A549 (cell line): ENCODE results near the gene GRAP2. TPM values are rescaled to one million over a fixed set of nuclear protein-coding genes. Genes with fewer than 3 reads are reported as not detected.
A peak's percentile ranks its signal among the peaks of the same experiment; 100 is the strongest.
"Not testable (repeated sequence)": the region's sequence is repeated elsewhere in the genome, so short reads cannot be mapped to it uniquely, and the experiment has no call there.

Experiments used
- ATAC-seq, 2 experiments: fragments of 200-7000 bp in 1 of 2; fragments of >200 bp in 1 of 2; cut with Nextera tagmentation in 1 of 2; cut with Tn5 transposase in 1 of 2; 3 replicates each; pipeline versions ENCODE4 v1.8.0 to v1.9.1; 2018 to 2020; ENCODE audit warnings: mild to moderate bottlenecking in 1 of 2, moderate library complexity in 1 of 2
- CTCF ChIA-PET: fragments of 300-600 bp; sonication (Branson Sonifier 250); formaldehyde crosslinking; extraction: SDS; loops from one replicate; lab custom pipeline; 2021; ENCODE audit warnings: antibody characterized with exemption, inconsistent platforms; lab: Yijun Ruan, JAX
- POLR2A ChIA-PET: fragments of 350-600 bp; formaldehyde crosslinking; extraction: SDS; loops from one replicate; lab custom pipeline; 2021; ENCODE audit warnings: antibody characterized with exemption, inconsistent platforms; lab: Yijun Ruan, JAX
- DNase-seq, 2 experiments: peaks; one replicate each; pipeline versions ENCODE4 v3.0.0 to v3.0.0-alpha.2; 2011 to 2016; ENCODE audit warnings: low read depth in 1 of 2, low spot score in 1 of 2
- FAIRE-seq: peaks from 2 replicates; lab custom pipeline; 2011; peaks lifted over from hg19 to GRCh38; lab: Jason Lieb, UNC
- H3K27ac ChIP-seq, 2 experiments: fragments of >200 bp; sonication (Bioruptor Twin); formaldehyde crosslinking; 3 replicates each; pipeline ENCODE4 v1.5.1; 2016 to 2017
- H3K4me1 ChIP-seq: fragments of >200 bp; sonication (Bioruptor Twin); formaldehyde crosslinking; 3 replicates; pipeline ENCODE4 v1.6.1; 2016
- H3K4me2 ChIP-seq: fragments of >200 bp; sonication (Bioruptor Twin); formaldehyde crosslinking; 3 replicates; pipeline ENCODE4 v1.6.1; 2016
- H3K4me3 ChIP-seq: fragments of >200 bp; sonication (Bioruptor Twin); formaldehyde crosslinking; 3 replicates; pipeline ENCODE4 v1.5.1; 2016
- H3K9me3 ChIP-seq: fragments of >200 bp; sonication (Bioruptor Twin); formaldehyde crosslinking; 3 replicates; pipeline ENCODE4 v1.6.1; 2016
- BHLHE40 ChIP-seq: IDR thresholded peaks from 2 replicates; pipeline ENCODE4 v1.6.1; 2012; ENCODE audit warnings: low read depth, low read length, inconsistent platforms
- EHF ChIP-seq: fragments of 250-450 bp; sonication (Bioruptor Pico); IDR thresholded peaks from 2 replicates; pipeline ENCODE4 v1.5.0; 2020; ENCODE audit warnings: mild to moderate bottlenecking
- EHMT2 ChIP-seq: fragments of 200-600 bp; sonication (generic); IDR thresholded peaks from 2 replicates; pipeline ENCODE4 v1.6.1; 2016; ENCODE audit warnings: antibody characterized with exemption, low read depth, mild to moderate bottlenecking, moderate library complexity
- FOSL2 ChIP-seq, 2 experiments: fragments of 450-650 bp in 1 of 2; fragments of >200 bp in 1 of 2; sonication (Bioruptor Twin) in 1 of 2; formaldehyde crosslinking; IDR thresholded peaks; 2 replicates each; pipeline versions ENCODE4 v1.5.0 to v1.6.1; 2016 to 2020; ENCODE audit warnings: mild to moderate bottlenecking in 1 of 2, moderate library complexity in 1 of 2
- HMGXB4 ChIP-seq: fragments of 250-450 bp; sonication (Bioruptor Pico); IDR thresholded peaks from 2 replicates; pipeline ENCODE4 v1.5.0; 2021; ENCODE audit warnings: mild to moderate bottlenecking, moderate library complexity, borderline replicate concordance
- HOXA7 ChIP-seq: fragments of 250-450 bp; sonication (Bioruptor Pico); IDR thresholded peaks from 2 replicates; pipeline ENCODE4 v1.5.0; 2020; ENCODE audit warnings: mild to moderate bottlenecking, moderate library complexity
- JUN ChIP-seq, 2 experiments: fragments of >200 bp; sonication (Bioruptor Twin); formaldehyde crosslinking; IDR thresholded peaks; 2 replicates in 1 of 2; 3 replicates in 1 of 2; pipeline ENCODE4 v1.6.1; 2016 to 2017
- MAZ ChIP-seq: fragments of 150-350 bp; IDR thresholded peaks from 2 replicates; pipeline ENCODE4 v1.6.1; 2014; ENCODE audit warnings: antibody characterized with exemption, low read depth, low read length, borderline replicate concordance
- NFE2L2 ChIP-seq: fragments of 150-350 bp; conservative IDR thresholded peaks from 2 replicates; pipeline ENCODE4 v1.6.1; 2014; ENCODE audit warnings: low read length
- PHF8 ChIP-seq: fragments of 200-600 bp; sonication (generic); IDR thresholded peaks from 2 replicates; pipeline ENCODE4 v1.6.1; 2016; ENCODE audit warnings: low read depth, mild to moderate bottlenecking, antibody characterized with exemption, moderate library complexity, borderline replicate concordance
- POLR2AphosphoS2 ChIP-seq: conservative IDR thresholded peaks from 2 replicates; pipeline ENCODE4 v1.6.1; 2012; ENCODE audit warnings: low read length, improper control_type of control experiment, inconsistent platforms
- RAD21 ChIP-seq, 2 experiments: fragments of >200 bp in 1 of 2; sonication (Bioruptor Twin) in 1 of 2; formaldehyde crosslinking in 1 of 2; IDR thresholded peaks in 1 of 2; conservative IDR thresholded peaks in 1 of 2; 2 replicates in 1 of 2; 3 replicates in 1 of 2; pipeline ENCODE4 v1.6.1; 2012 to 2018; ENCODE audit warnings: inconsistent platforms in 1 of 2
- TFCP2L1 ChIP-seq: fragments of 250-450 bp; sonication (Bioruptor Pico); IDR thresholded peaks from 2 replicates; pipeline ENCODE4 v1.5.0; 2021; ENCODE audit warnings: mild to moderate bottlenecking
- TP53 ChIP-seq: fragments of 250-450 bp; sonication (Bioruptor Pico); IDR thresholded peaks from 2 replicates; pipeline ENCODE4 v1.5.0; 2021; ENCODE audit warnings: mild to moderate bottlenecking, moderate library complexity
- ZC3H11A ChIP-seq: fragments of 450-650 bp; IDR thresholded peaks from 2 replicates; pipeline ENCODE4 v1.6.1; 2014; ENCODE audit warnings: antibody characterized with exemption, mild to moderate bottlenecking
- WGBS: methylation state at CpG from one replicate; pipeline ENCODE4 v1.1.6; 2017; ENCODE audit errors: missing lambda C conversion rate; 5-methylcytosine and 5-hydroxymethylcytosine counted together
- polyA plus RNA-seq, 4 experiments: library from polyadenylated mRNA; depleted of rRNA in 3 of 4; stranded (reverse); fragments of >200 nt; fragmentation: RNase III in 1 of 4; extraction: RNeasy Plus Mini Kit Qiagen cat#74134 plus additional on column Dnase treatment in 1 of 4; gene quantifications; 2 replicates in 3 of 4; 3 replicates in 1 of 4; pipeline ENCODE4 v1.2.3, GENCODE V29; 2011 to 2017

GRAP2 gene
- polyA plus RNA-seq, 2 of the 4 experiments (the other 2 are of a cell fraction) = not detected

DNA sequence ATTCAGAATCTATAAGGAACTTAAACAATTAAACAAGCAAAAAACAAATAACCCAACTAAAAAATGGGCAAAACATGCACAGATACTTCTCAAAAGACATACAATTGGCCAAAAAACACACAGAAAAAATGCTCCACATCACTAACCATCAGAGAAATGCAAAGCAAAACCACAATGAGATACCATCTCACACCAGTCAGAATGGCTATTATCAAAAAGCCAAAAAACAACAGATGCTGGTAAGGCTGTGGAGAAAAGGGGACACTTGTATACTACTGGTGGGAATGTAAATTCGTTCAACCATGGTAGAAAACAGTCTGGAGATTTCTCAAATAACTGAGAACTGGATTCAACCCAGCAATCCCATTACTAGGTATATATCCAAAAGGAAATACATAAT, 32.1 kb upstream of the GRAP2 start:
- WGBS = 0% methylated on average over 1 of the region's 1 CpG
- Histone ChIP-seq H3K9me3 (no peaks in the 10 kb centered on the region), H3K4me3 (no peak overlapping the region), H3K4me2 (no peak overlapping the region), H3K4me1 (no peaks in the 10 kb centered on the region), H3K27ac (no peak overlapping the region)
- DNase-seq = no peak
- no peak for ATAC-seq
- ChIA-PET CTCF (no interaction called here), POLR2A (interaction anchor here (0.7 kb wide), 1 partner anchor 175 kb away, joined by 7 read pairs; no protein-coding TSS in a partner anchor)
- FAIRE-seq = no peak
- TF ChIP-seq JUN (IDR thresholded peaks at IDR 0.05) (no peak), HOXA7 (CRISPR knock-in tag) (no peak), POLR2AphosphoS2 (no peak), FOSL2 (IDR thresholded peaks at IDR 0.05) (no peak), FOSL2 (CRISPR knock-in tag; IDR thresholded peaks at IDR 0.05) (no peak), MAZ (no peak), HMGXB4 (CRISPR knock-in tag) (no peak), RAD21 (conservative IDR thresholded peaks at IDR 0.05 in 1 of 2, IDR thresholded peaks at IDR 0.05 in 1 of 2) (no peak), BHLHE40 (no peak), TP53 (no peak), EHMT2 (no peak)

- H3K27ac ChIP-seq, DNase-seq, CTCF ChIA-PET, H3K9me3 ChIP-seq, H3K4me1 ChIP-seq, H3K4me3 ChIP-seq: not testable (repeated sequence)
- 79% methylated on average over 2 of the region's 2 CpGs for WGBS
- TF ChIP-seq ZC3H11A = peak; percentile 82
- TF ChIP-seq, all 56 proteins: peak for 1; not testable (repeated sequence) for 55
- POLR2A ChIA-PET, H3K4me2 ChIP-seq, ATAC-seq, FAIRE-seq: not testable (repeated sequence)
Observed at GRCh38 chr22:39869797-39870196, 31.1 kb upstream of the GRAP2 start.

DNA sequence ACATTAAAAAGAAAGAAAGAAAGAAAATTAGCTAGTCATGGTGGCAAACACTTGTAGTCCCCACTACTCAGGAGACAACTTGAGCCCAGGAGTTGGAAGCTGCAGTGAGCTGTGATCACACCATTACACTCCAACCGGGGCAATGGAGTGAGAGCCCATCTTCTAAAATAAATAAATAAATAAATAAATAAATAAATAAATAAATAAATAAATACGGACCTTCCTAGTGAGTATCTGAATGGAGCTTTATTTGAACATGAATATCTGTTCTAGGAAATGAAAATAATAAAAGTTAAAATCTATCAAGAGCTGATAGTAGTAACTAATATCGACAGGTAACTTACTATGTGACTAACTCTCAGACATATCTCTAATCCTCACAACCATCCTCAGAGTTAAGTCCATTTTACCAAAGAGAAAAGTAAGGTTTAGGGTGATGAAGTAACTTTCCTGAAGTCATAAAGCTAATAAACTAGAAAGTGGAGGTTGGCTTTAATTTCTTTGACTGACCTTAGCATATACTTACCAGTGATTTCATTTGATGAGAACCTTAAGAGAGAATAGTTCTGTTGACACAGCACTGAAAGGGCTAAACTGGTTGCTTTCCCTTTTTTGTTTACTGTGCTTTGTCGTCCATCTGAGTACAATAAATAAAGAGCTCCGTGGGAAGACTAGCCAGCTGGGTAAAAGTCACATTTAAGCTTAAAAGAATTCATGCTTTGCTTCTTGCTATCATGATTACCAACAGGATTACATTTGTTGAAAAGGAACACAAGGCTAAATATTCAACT, 29.7 kb upstream of the GRAP2 start:
- 14% methylated on average over 5 of the region's 5 CpGs for WGBS
- H3K27ac ChIP-seq = no peak overlapping the region
- ATAC-seq = no peak

GRCh38 chr22:39872548-39872947, 28.3 kb upstream of the GRAP2 start:
- POLR2A ChIA-PET = no interaction called here

More for the DNA sequence above, 29.7 kb upstream of the GRAP2 start:
- TF ChIP-seq EHF (CRISPR knock-in tag) = no peak
- peak; percentile 78 for TF ChIP-seq ZC3H11A
- TF ChIP-seq, all 56 proteins: peak for 1
- Histone ChIP-seq H3K4me2 (no peak overlapping the region), H3K4me3 (no peak overlapping the region), H3K4me1 (no peaks in the 10 kb centered on the region), H3K9me3 (no peaks in the 10 kb centered on the region)
- CTCF ChIA-PET = no interaction called here
- FAIRE-seq (no peak), DNase-seq (no peak)
- POLR2A ChIA-PET = no interaction called here

More at GRCh38 chr22:39872548-39872947, 28.3 kb upstream of the GRAP2 start:
- no peak overlapping the region for H3K4me3 ChIP-seq
- H3K4me2 ChIP-seq = no peak overlapping the region
- H3K9me3 ChIP-seq = no peaks in the 10 kb centered on the region
- H3K27ac ChIP-seq = no peak overlapping the region
- CTCF ChIA-PET = interaction anchor here (1.3 kb wide), 1 partner anchor 313 kb away, joined by 4 read pairs; no protein-coding TSS in a partner anchor
- TF ChIP-seq PHF8 (no peak), TFCP2L1 (CRISPR knock-in tag) (no peak), NFE2L2 (no peak), FOSL2 (IDR thresholded peaks at IDR 0.05) (no peak), FOSL2 (CRISPR knock-in tag; IDR thresholded peaks at IDR 0.05) (no peak)
- ATAC-seq = no peak
- WGBS = 0% methylated on average over 1 of the region's 1 CpG
- FAIRE-seq = no peak
- no peak for DNase-seq
- H3K4me1 ChIP-seq = no peaks in the 10 kb centered on the region
